Renal pelvis (tissue), 12 donors: Measurements from ENCODE around the gene PYDC2. TPM values are rescaled to one million over a fixed set of nuclear protein-coding genes. Genes with fewer than 3 reads are reported as not detected.

Experiments used
- DNase-seq: peaks from one replicate; pipeline ENCODE4 v3.0.0-alpha.2; 2013
- long read RNA-seq, 16 experiments: transcript quantifications; one replicate each; lab custom pipeline, GENCODE V29; 2026
- polyA plus RNA-seq, 3 donors: library from polyadenylated mRNA; unstranded; fragments of 120-200 nt; gene quantifications; one replicate each; pipeline ENCODE4 v1.2.1, GENCODE V29; 2013; ENCODE audit not compliant: insufficient read length in 3 of 3

The PYDC2 gene
- not detected for polyA plus RNA-seq
- long read RNA-seq, donor 1, result 0 reads
- long read RNA-seq, donor 2, result 0 reads
- long read RNA-seq, donor 3, result 0 reads
- long read RNA-seq, donor 4, result 0 reads
- long read RNA-seq, donor 5, result 0 reads
- long read RNA-seq, donor 6, result 0 reads
- long read RNA-seq, donor 7, result 0 reads
- long read RNA-seq, donor 8, result 0 reads
- long read RNA-seq, donor 9, result 0 reads
- long read RNA-seq, donor 10, result 0 reads
- long read RNA-seq, donor 11, result 0 reads
- long read RNA-seq, donor 12, result 0 reads
- long read RNA-seq, donor 13, result 0 reads
- long read RNA-seq, donor 14, result 0 reads
- long read RNA-seq, donor 15, result 0 reads
- long read RNA-seq, donor 16, result 0 reads

GRCh38 chr3:191461113-191461595 lies at the start of gene PYDC2:
PYDC2 (plus strand) TSS chr3:191461163; CDS start chr3:191461163, 0 bp downstream.
- no peak for DNase-seq

GRCh38 chr3:191412759-191413158 lies 48.2 kb upstream of the PYDC2 start:
- DNase-seq, result no peak

- no peak for DNase-seq
These were observed 46.7 kb upstream of the PYDC2 start for GRCh38 chr3:191414286-191414685.

DNA sequence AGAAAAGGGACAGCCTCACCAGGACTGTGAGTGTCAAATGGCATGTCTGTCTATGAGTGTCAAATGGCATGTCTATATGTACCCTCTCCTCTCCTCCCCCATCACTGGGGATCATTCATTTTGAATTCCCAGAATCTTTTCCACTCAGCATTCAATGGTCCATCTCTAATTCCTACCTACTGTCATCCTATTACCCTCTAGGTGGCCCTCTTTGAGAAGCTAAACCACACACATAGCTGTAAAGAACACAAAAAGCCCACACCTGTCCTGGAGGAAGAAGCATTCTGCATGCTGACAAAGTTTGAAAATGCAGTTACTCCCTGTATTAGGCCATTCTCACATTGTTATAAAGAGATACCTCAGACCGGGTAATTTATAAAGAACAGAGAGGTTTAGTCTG lies 46.2 kb upstream of the PYDC2 start:
- DNase-seq, result no peak

DNA sequence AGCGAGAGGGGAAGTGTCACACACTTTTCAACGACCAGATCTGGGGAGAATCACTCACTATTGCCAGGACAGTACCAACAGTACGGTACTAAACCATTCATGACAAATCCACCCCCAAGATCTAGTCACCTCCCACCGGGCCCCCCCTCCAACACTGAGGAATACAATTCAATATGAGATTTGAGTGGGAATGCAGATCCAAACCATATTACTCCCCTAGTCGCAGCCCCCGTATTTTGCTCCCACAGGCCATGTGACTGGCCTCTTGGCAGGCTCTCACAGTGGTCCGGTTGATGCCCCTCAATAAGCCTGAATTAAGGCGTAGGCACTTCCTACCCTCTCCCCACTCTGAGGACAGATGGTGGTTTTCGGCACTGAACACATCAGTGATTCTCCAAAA lies 45.4 kb upstream of the PYDC2 start:
- no peak for DNase-seq

- no peak for DNase-seq
These were observed 43.6 kb upstream of the PYDC2 start for GRCh38 chr3:191417457-191417729.

- no peak for DNase-seq
These were observed 40.2 kb upstream of the PYDC2 start for GRCh38 chr3:191420771-191421170.

GRCh38 chr3:191424881-191425280 lies 36.1 kb upstream of the PYDC2 start:
- no peak for DNase-seq

GRCh38 chr3:191425322-191425734 lies 35.6 kb upstream of the PYDC2 start:
- no peak for DNase-seq

DNA sequence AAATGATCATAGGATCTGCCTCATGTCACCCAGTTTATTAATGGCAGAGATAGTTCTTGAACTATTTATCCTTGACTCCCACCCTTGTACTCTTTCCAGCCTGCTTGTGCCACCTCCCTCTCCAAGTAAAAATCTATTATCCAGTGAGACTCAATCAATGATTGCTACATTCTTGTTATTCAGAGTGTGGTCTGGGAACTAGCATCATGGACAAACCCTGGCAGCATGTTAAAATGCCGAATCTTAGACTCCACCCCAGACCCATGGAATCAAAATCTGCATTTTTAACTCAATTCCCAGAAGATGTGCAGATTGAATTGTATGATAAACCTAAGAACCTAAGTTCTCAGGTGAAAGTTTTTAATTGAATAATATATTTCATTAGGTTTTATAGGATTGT lies 34.7 kb upstream of the PYDC2 start:
- DNase-seq, result no peak

DNA sequence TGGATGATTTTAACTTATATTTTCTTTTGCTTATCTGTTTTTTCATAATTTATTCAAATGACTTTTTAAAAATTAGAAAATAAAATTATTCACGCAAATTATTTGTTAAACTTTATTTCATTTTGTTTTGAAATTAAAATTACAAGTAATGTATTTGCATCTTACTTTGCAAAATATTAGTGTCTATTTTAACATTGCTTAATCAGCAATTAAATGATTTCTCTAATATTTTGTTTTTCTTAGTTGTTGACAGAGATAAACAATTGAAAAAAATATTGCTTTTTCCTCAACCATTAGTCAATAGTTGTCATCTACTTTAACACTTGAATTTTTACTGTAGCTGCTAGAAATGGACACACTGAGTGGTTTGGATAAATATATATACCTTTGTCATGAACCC lies 32.8 kb upstream of the PYDC2 start:
- no peak for DNase-seq

GRCh38 chr3:191430103-191430502 lies 30.9 kb upstream of the PYDC2 start:
- no peak for DNase-seq

GRCh38 chr3:191431160-191431822 lies 29.7 kb upstream of the PYDC2 start:
- no peak for DNase-seq

- DNase-seq, result no peak
These were observed 28.8 kb upstream of the PYDC2 start for GRCh38 chr3:191432162-191432561.

DNA sequence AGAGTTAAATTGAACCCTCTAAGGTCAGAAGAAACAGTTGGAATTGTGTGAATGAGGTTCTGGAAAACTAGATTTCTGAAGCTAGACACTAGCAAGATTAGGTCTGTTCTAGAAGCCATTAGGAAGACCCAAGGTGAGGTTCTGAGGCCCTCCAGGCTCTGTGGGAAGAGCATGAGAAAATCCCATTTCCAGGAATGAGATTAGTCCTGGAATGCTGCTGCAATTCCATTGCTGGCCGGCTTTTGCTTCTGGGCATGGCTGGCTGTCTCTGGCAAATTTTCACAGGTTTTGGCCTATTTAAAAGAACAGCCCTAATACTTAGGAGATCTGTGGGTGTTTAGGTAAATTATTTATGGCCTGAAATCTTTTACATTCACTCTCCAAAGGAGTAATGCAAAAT lies 26.9 kb upstream of the PYDC2 start:
- no peak for DNase-seq

GRCh38 chr3:191435981-191436380 lies 25.0 kb upstream of the PYDC2 start:
- no peak for DNase-seq

GRCh38 chr3:191438150-191438814 lies 22.7 kb upstream of the PYDC2 start:
- no peak for DNase-seq

DNA sequence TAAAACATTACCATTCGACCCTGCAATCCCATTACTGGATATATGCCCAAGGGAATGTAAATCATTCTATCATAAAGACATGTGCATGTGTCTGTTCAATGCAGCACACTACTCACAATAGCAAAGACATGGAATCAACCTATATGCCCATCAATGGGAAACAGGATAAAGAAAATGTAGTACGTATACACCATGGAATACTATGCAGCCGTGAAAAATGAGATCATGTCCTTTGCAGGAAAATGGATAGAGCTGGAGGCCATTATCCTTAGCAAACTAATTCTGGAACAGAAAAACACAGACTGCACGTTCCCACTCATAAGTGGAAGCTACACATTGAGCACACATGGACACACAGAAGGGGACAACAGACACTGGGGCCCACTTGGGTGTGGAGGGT lies 20.4 kb upstream of the PYDC2 start:
- no peak for DNase-seq

GRCh38 chr3:191441687-191442086 lies 19.3 kb upstream of the PYDC2 start:
- no peak for DNase-seq

GRCh38 chr3:191444569-191444968 lies 16.4 kb upstream of the PYDC2 start:
- no peak for DNase-seq

DNA sequence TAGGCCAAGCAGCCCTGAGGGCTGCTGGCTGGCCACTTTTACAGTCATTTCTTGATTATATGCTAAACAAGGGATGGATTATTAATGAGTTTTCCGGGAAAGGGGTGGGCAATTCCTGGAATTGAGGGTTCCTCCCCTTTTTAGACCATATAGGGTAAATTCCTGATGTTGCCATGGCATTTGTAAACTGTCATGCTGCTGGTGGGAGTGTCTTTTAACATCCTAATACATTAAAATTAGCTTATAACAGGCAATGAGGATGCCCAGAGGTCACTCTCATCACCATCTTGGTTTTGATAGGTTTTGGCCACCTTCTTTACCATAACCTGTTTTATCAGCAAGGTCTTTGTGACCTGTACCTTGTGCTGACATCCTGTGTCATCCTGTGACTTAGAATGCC lies 11.7 kb upstream of the PYDC2 start:
- no peak for DNase-seq

DNA sequence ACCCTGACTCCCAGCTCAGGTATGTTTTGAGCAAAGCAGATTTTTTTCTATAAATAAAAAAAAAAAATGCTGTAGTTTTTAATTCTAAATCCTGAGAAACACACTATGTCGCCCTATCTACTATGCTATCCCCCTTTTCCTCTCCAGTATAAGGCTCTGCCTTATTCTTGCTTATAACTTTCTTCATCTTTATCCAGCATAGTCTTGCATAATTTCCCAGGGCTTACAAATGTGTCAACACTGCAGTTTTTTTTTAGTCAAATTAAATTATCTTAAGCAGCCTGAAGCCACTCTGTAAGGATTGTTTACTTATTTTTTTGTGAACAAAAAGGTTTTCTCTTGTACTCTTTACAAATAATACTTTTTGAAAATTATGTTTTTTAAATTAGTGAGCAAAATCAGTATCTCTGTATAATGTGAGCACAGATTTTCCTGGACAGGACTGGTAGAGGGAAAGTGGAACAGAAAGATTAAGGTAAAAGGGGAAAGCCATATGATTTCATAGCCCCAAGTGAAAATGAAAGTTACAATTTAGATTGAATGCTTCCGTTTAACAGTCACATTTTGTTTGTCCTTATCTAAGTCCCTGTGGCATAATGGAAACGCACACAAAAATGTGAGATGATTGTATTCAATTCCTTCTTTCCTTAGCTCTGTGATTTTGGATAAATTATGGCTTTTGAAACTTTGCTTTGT lies 5.6 kb upstream of the PYDC2 start:
- DNase-seq, result no peak

- DNase-seq, result no peak
These were observed 603 bp upstream of the PYDC2 start for GRCh38 chr3:191460360-191460759.
